Suppressor macrophage (primary cell): Measurements from ENCODE around the gene SH3GLB2.
"Not testable (repeated sequence)": the region's sequence is repeated elsewhere in the genome, so short reads cannot be mapped to it uniquely, and the experiment has no call there.

ENCODE experiments used
- DNase-seq, 4 experiments: peaks; one replicate each; pipeline ENCODE4 v3.0.0-alpha.2; 2020 to 2022

Gene SH3GLB2

DNA sequence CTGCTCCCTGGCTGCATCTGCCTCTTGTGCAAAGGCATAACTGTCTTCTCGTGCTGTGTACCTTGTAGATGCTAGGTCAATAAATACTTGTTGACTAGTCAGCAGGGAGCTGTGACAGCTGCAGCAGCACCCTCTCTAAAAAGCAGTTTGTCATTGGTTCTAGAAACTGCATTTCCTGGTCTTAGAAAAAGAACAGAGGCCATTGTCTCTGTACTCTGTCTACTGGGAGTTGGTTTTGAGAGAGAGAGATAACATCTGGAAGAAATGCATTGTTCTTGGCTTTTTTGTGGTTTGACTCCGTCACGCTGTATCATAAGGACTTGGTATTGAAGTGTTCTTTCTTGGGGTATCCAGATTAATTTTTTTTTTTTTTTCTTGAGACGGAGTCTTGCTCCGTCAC lies 32.3 kb downstream of the SH3GLB2 start:
- no peak for DNase-seq

DNA sequence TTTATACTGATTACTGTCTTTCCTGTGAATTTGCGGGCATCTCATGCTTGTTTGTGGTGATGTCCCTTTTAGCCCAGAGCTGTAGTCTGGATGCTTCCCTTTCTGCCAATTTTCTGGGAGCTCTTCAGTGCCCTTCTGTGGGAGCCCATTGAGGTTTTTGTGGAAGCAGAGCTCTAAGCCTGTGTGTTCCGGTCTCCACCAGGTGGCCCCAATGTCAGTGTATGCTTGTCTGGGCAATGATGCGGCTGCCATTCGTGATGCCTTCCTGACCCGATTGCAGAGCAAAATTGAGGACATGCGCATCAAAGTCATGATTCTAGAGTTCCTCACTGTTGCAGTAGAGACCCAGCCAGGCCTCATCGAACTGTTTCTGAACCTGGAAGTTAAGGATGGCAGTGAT lies 35.1 kb downstream of the SH3GLB2 start:
- DNase-seq = no peak

GRCh38 chr9:128987805-128988204 lies 40.3 kb downstream of the SH3GLB2 start:
- no peak for DNase-seq

DNA sequence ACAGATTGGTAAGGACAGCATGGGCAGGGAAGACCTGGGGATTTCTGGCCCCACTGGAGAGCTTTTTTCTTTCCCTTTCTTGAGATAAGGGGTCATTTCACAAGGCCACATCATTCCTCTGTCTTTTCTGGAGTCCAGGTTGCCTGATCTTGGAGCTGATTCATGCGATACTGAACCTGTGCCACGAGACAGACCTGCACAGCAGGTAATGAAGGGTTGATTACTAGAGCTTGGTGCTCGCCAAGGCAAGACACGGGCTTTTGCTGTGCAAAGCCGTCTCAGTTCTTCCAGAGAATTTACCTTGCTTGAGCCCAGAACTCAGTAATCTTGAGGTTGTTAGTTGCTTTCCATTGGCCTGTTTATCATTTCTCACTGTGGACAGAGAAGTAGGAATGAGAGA lies 41.5 kb downstream of the SH3GLB2 start:
- no peak for DNase-seq

GRCh38 chr9:128983536-128983935 lies 44.6 kb downstream of the SH3GLB2 start:
- DNase-seq = no peak

- DNase-seq = no peak
Measured at GRCh38 chr9:128979111-128979510, 49.0 kb downstream of the SH3GLB2 start.

GRCh38 chr9:128972956-128973355 lies 55.2 kb downstream of the SH3GLB2 start:
- no peak for DNase-seq

- no peak for DNase-seq
Measured at GRCh38 chr9:128969491-128969890, 58.6 kb downstream of the SH3GLB2 start.

DNA sequence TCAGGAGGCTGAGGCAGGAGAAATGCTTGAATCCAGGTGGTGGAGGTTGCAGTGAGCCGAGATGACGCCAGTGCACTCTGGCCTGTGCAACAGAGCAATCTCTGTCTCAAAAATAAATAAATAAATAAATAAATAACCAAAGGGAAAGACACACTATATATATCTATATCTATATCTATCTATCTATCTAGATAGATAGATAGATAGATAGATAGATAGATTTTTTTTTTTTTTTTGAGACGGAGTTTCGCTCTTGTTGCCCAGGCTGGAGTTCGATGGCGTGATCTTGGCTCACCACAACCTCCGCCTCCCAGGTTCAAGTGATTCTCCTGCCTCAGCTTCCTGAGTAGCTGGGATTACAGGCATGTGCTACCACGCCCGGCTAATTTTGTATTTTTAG lies 66.7 kb downstream of the SH3GLB2 start:
- DNase-seq = not testable (repeated sequence)
